ENCODE measurements around the gene DOCK6. TPM values are rescaled to one million over a fixed set of nuclear protein-coding genes. Genes with fewer than 3 reads are reported as not detected.

The DOCK6 gene
- total and polyA plus RNA-seq, 11 donors = 21.6 to 57.8 (median 38.5) TPM

- peak in 1 of 4 donors; percentile 2 for ATAC-seq
- no peak for DNase-seq
- H3K27me3 ChIP-seq = peaks cover 0 to 1% (median 0%) of the 10 kb centered on the region in 9 donors
- 82 to 90% (median 85%) methylated on average over 19 to 20 of the region's 20 CpGs for WGBS, 4 donors
- peaks cover 4 to 49% (median 33%) of the 10 kb centered on the region in 12 donors for H3K4me1 ChIP-seq
- H3K27ac ChIP-seq = peak overlapping the region; percentile 78 to 97 (median 90)
- H3K36me3 ChIP-seq = peaks cover 0 to 79% (median 39%) of the 10 kb centered on the region in 9 donors
- no peak overlapping the region for H3K4me3 ChIP-seq
- TF ChIP-seq CTCF (IDR thresholded peaks at IDR 0.05) = no peak
- no peak for TF ChIP-seq POLR2A (IDR thresholded peaks at IDR 0.05)
- intact Hi-C loops (cut with DNase I) = loop anchor here in 9 of 10 donors (1.0 to 10.0 kb wide), 10 partner anchors 60 to 268 kb away; no protein-coding TSS in a partner anchor
- H3K9me3 ChIP-seq = no peaks in the 10 kb centered on the region
Observed at GRCh38 chr19:11202488-11203193, 59.7 kb downstream of the DOCK6 start.

GRCh38 chr19:11201791-11202190 lies 60.5 kb downstream of the DOCK6 start:
- H3K9me3 ChIP-seq = no peaks in the 10 kb centered on the region
- ATAC-seq (no peak), DNase-seq (no peak)
- TF ChIP-seq CTCF (IDR thresholded peaks at IDR 0.05) = no peak
- no peak for TF ChIP-seq POLR2A (IDR thresholded peaks at IDR 0.05)
- H3K36me3 ChIP-seq = peaks cover 0 to 70% (median 32%) of the 10 kb centered on the region in 9 donors
- intact Hi-C loops (cut with DNase I) = loop anchor here in 8 of 10 donors (2.0 to 10.0 kb wide), 6 partner anchors 59 to 267 kb away; no protein-coding TSS in a partner anchor
- 92 to 95% (median 93%) methylated on average over 23 to 24 of the region's 24 CpGs for WGBS, 4 donors
- H3K4me3 ChIP-seq = no peak overlapping the region
- H3K27me3 ChIP-seq = peaks cover 0 to 6% (median 0%) of the 10 kb centered on the region in 9 donors
- H3K4me1 ChIP-seq = peaks cover 4 to 50% (median 34%) of the 10 kb centered on the region in 12 donors
- H3K27ac ChIP-seq = peak overlapping the region in 10 of 12 donors; percentile 78 to 97 (median 91)

DNA sequence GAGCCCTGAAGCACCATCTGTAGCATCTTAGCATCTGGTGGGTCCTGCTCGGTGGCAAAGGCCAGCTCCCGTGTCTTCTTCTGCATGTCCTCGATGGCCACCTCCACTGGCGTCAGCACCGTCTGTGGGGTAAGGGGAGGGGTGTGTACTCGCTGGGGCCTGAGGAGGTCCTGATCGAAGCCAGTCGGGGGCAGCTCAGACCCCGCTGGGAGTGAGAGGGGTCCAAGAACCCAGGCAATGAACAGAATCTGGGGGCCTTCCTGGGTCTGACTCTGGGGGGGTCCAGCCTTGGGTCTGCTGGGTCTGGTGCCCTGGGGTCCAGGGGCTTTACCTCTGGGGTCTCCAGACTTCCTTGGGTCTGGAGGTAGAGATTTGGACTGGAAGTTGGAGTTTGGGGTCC lies 61.4 kb downstream of the DOCK6 start:
- H3K36me3 ChIP-seq = peaks cover 0 to 61% (median 32%) of the 10 kb centered on the region in 9 donors
- 78 to 89% (median 83%) methylated on average over 4 to 9 of the region's 9 CpGs for WGBS, 4 donors
- peaks cover 4 to 59% (median 41%) of the 10 kb centered on the region in 12 donors for H3K4me1 ChIP-seq
- DNase-seq (no peak), ATAC-seq (no peak)
- TF ChIP-seq CTCF (IDR thresholded peaks at IDR 0.05) (no peak), POLR2A (IDR thresholded peaks at IDR 0.05) (no peak)
- no peak overlapping the region for H3K4me3 ChIP-seq
- peaks cover 0 to 6% (median 0%) of the 10 kb centered on the region in 9 donors for H3K27me3 ChIP-seq
- H3K27ac ChIP-seq = peak overlapping the region in 6 of 12 donors; percentile 3 to 97 (median 52)
- intact Hi-C loops (cut with DNase I) = loop anchor here in 8 of 10 donors (5.0 to 10.0 kb wide), 4 partner anchors 64 to 266 kb away; no protein-coding TSS in a partner anchor
- no peaks in the 10 kb centered on the region for H3K9me3 ChIP-seq

- Histone ChIP-seq H3K4me1 (peaks cover 8 to 64% (median 48%) of the 10 kb centered on the region in 12 donors), H3K27ac (peak overlapping the region in 5 of 12 donors; percentile 88 to 98 (median 93)), H3K9me3 (no peaks in the 10 kb centered on the region), H3K36me3 (peaks cover 0 to 55% (median 32%) of the 10 kb centered on the region in 9 donors), H3K27me3 (peaks cover 0 to 6% (median 0%) of the 10 kb centered on the region in 9 donors), H3K4me3 (no peak overlapping the region)
- ATAC-seq = no peak
- intact Hi-C loops (cut with DNase I) = loop anchor here in 8 of 10 donors (5.0 to 10.0 kb wide), 4 partner anchors 63 to 265 kb away; no protein-coding TSS in a partner anchor
- WGBS, 4 donors = 89 to 91% (median 90%) methylated on average over 15 of the region's 15 CpGs
- TF ChIP-seq CTCF (IDR thresholded peaks at IDR 0.05) (no peak), POLR2A (IDR thresholded peaks at IDR 0.05) (no peak)
- no peak for DNase-seq
Observed at GRCh38 chr19:11200015-11200574, 62.2 kb downstream of the DOCK6 start.
